ENCODE measurements around the gene FOLR3. TPM values are rescaled to one million over a fixed set of nuclear protein-coding genes. Genes with fewer than 3 reads are reported as not detected.

FOLR3 gene
- total RNA-seq, 1 donor from 2014 or later: not detected

- peaks cover 5% of the 10 kb centered on the region for H3K36me3 Mint-ChIP-seq
- no peak for TF ChIP-seq CTCF (conservative IDR thresholded peaks at IDR 0.05)
- peaks cover 7% of the 10 kb centered on the region for H3K27me3 Mint-ChIP-seq
- peaks cover 11% of the 10 kb centered on the region for H3K4me1 Mint-ChIP-seq (ENCODE audit: unreplicated experiment)
- peak overlapping the region; percentile 100 for H3K27ac Mint-ChIP-seq
- no peak for DNase-seq (ENCODE audit: extremely low spot score, unreplicated experiment)
- no peaks in the 10 kb centered on the region for H3K9me3 Mint-ChIP-seq
- H3K4me3 Mint-ChIP-seq: peak overlapping the region; percentile 95
Observed at GRCh38 chr11:72111300-72112142, 24.0 kb upstream of the FOLR3 start.

- H3K4me1 Mint-ChIP-seq (ENCODE audit: unreplicated experiment): peaks cover 11% of the 10 kb centered on the region
- TF ChIP-seq CTCF (conservative IDR thresholded peaks at IDR 0.05): no peak
- H3K27me3 Mint-ChIP-seq: peaks cover 7% of the 10 kb centered on the region
- peak within 1 kb of the TSS; percentile 100 for H3K27ac Mint-ChIP-seq
- DNase-seq (ENCODE audit: extremely low spot score, unreplicated experiment): peak; percentile 96
- H3K9me3 Mint-ChIP-seq: no peaks in the 10 kb centered on the region
- peaks cover 5% of the 10 kb centered on the region for H3K36me3 Mint-ChIP-seq
- H3K4me3 Mint-ChIP-seq: peak within 1 kb of the TSS; percentile 95
Observed at GRCh38 chr11:72112143-72112977, 23.2 kb upstream of the FOLR3 start, which contains the start of gene ANAPC15. TSS of gene ANAPC15 (minus strand) at chr11:72112695. CDS start at chr11:72111276, 1,419 bp downstream.

- no peak for TF ChIP-seq CTCF (conservative IDR thresholded peaks at IDR 0.05)
- H3K4me3 Mint-ChIP-seq: peak overlapping the region; percentile 95
- peaks cover 12% of the 10 kb centered on the region for H3K4me1 Mint-ChIP-seq (ENCODE audit: unreplicated experiment)
- DNase-seq (ENCODE audit: extremely low spot score, unreplicated experiment): no peak
- peaks cover 5% of the 10 kb centered on the region for H3K36me3 Mint-ChIP-seq
- H3K27ac Mint-ChIP-seq: peak overlapping the region; percentile 100
- H3K27me3 Mint-ChIP-seq: peaks cover 7% of the 10 kb centered on the region
- no peaks in the 10 kb centered on the region for H3K9me3 Mint-ChIP-seq
Observed at GRCh38 chr11:72112978-72113808, 22.3 kb upstream of the FOLR3 start.

GRCh38 chr11:72114570-72114969 lies 21.0 kb upstream of the FOLR3 start:
- Mint-ChIP-seq H3K27ac (peak overlapping the region; percentile 12), H3K4me3 (no peak overlapping the region), H3K36me3 (peaks cover 5% of the 10 kb centered on the region), H3K27me3 (peaks cover 7% of the 10 kb centered on the region), H3K9me3 (no peaks in the 10 kb centered on the region), H3K4me1 (ENCODE audit: unreplicated experiment) (peaks cover 21% of the 10 kb centered on the region)
- no peak for TF ChIP-seq CTCF (conservative IDR thresholded peaks at IDR 0.05)
- DNase-seq (ENCODE audit: extremely low spot score, unreplicated experiment): no peak
